ENCODE results near the gene TMSB4X.

Gene TMSB4X

DNA sequence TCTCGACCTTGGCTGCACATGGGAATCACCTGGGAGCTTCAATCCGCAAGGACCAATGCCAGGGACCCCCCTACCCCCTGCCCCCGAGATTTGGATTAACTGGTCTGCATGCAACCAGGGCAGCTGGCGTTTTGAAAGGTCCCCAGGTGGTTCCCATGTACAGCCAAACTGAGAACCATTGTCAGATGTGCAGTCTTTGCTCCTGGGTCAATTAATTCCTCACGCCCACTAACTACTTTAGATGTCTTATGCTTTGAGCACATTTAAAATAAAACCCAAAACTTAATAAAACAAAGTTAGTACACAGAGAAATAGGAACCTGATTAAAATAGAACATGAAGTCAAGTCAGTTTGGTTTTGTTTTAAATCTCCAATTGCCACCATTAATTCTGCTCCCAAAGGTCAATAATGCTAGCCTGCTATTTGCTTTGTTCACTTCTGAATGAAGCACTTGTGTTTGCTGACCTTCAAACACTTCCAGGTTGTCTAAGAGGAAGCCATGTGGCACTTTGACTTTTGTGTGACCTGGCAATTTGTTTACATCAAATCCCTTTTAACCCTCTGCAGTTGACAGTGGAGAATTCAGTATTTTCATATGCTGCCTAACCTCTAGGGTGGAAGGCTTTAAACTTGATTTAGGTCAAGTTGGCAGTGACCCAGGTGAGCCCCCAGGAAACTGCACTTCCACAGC is 27.2 kb upstream of the TMSB4X start:
- Histone ChIP-seq H3K4me3 (ENCODE audit: low read length) (no peak overlapping the region), H3K36me3 (ENCODE audit: control insufficient read depth, insufficient read depth, low read length) (no peaks in the 10 kb centered on the region), H3K9ac (ENCODE audit: low read length) (no peak overlapping the region), H3K4me1 (ENCODE audit: control insufficient read depth, insufficient read depth, low read length) (no peaks in the 10 kb centered on the region), H3K27me3 (ENCODE audit: control insufficient read depth, insufficient read depth, low read length) (no peaks in the 10 kb centered on the region), H3K27ac (ENCODE audit: low read depth, low read length) (no peak overlapping the region)

DNA sequence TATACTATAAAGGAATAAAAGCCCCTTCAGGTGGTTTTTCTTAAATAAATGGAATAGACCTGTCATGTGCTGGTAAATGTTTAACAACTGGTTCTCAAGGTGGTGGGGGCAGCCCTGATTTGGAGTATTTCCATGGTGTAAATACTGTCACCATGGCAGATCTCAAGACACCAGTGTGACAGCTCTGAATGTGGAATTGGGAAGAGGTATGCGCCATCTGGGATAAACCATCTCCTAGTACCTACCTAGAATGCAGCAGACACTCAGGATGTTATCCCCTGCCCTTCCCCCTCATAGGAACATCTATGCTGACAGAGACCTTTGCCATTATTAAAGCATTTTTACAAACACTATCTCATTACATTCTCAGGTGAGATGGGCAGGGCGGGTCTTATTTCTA is 26.4 kb upstream of the TMSB4X start:
- Histone ChIP-seq H3K4me1 (ENCODE audit: control insufficient read depth, insufficient read depth, low read length) (no peaks in the 10 kb centered on the region), H3K27ac (ENCODE audit: low read depth, low read length) (no peak overlapping the region), H3K36me3 (ENCODE audit: control insufficient read depth, insufficient read depth, low read length) (no peaks in the 10 kb centered on the region)

DNA sequence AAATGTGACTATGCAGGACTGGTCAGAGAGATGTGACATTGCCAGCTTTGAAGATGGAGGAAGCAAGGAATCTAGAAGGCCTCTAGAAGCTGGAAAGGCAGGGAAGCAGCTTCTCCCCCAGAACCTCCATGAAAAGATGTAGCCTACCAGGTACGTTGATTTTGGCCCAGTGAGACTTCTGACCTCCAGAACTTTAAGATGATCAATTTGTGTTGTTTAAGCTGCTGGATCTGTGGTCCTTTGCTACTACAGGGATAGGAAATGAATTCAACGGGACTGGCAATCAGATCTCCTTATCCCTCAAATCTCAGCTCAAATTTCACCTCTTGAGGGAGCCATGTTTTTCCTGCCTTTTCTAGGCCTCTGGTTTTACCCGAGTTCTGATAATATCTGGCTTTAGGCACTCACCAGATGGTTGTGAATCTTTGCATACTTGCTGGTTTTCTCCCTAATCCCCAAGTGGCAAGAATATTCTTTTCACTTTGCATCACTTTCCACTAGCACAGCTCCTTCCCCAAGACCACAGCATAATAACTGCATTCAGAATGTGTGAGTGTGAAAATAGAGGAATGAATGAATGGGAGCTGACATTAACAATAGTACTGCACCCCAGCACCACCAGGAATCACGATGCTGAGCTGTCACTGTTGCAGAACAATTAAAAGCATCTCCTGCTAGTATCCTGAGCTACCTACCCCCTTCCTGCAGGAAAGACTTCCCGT is 25.5 kb upstream of the TMSB4X start:
- Histone ChIP-seq H3K4me3 (ENCODE audit: low read length) (no peak overlapping the region), H3K27me3 (ENCODE audit: control insufficient read depth, insufficient read depth, low read length) (no peaks in the 10 kb centered on the region), H3K27ac (ENCODE audit: low read depth, low read length) (peak overlapping the region; percentile 47), H3K9ac (ENCODE audit: low read length) (no peak overlapping the region), H3K4me1 (ENCODE audit: control insufficient read depth, insufficient read depth, low read length) (no peaks in the 10 kb centered on the region), H3K36me3 (ENCODE audit: control insufficient read depth, insufficient read depth, low read length) (no peaks in the 10 kb centered on the region)

More for the DNA sequence above, 26.4 kb upstream of the TMSB4X start:
- Histone ChIP-seq H3K4me3 (ENCODE audit: low read length) (no peak overlapping the region), H3K27me3 (ENCODE audit: control insufficient read depth, insufficient read depth, low read length) (no peaks in the 10 kb centered on the region), H3K9ac (ENCODE audit: low read length) (no peak overlapping the region)

DNA sequence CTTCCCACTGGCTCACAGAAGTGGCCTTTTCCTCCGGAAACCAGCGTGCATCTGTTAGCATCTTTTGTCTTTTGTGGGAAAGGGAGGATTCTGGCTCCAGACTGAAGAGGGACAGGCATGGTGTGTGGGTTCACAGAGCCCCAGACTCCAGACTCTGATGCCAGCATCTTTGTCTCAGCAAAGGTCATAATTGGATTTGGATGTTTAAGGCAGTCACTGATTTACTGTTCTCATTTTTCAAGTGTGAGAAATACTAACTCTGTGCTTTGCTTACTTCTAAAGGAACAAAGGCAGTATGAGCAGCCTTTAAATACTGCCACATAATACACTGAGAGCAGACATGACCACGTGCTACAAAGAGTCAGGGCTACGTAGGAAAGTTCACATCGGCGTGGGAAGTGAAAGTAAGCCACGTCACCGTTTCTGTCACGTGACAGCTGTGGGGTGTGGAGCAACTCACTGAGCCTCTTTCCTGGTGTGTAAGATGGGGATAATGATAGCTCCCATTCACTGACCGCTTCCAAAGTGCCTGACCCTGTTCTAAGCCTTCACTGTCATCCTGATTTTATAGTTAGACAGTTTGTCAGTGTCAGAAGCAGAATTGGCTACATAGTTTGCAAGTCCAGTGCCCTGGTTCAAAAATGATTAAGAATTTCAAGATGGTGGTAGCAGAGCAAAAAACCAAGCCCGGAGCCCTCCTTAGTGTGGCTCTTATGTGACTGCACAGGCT is 24.8 kb upstream of the TMSB4X start:
- Histone ChIP-seq H3K4me3 (ENCODE audit: low read length) (peak overlapping the region; percentile 9), H3K27me3 (ENCODE audit: control insufficient read depth, insufficient read depth, low read length) (no peaks in the 10 kb centered on the region), H3K4me1 (ENCODE audit: control insufficient read depth, insufficient read depth, low read length) (no peaks in the 10 kb centered on the region), H3K27ac (ENCODE audit: low read depth, low read length) (peak overlapping the region; percentile 47), H3K9ac (ENCODE audit: low read length) (no peak overlapping the region), H3K36me3 (ENCODE audit: control insufficient read depth, insufficient read depth, low read length) (no peaks in the 10 kb centered on the region)

DNA sequence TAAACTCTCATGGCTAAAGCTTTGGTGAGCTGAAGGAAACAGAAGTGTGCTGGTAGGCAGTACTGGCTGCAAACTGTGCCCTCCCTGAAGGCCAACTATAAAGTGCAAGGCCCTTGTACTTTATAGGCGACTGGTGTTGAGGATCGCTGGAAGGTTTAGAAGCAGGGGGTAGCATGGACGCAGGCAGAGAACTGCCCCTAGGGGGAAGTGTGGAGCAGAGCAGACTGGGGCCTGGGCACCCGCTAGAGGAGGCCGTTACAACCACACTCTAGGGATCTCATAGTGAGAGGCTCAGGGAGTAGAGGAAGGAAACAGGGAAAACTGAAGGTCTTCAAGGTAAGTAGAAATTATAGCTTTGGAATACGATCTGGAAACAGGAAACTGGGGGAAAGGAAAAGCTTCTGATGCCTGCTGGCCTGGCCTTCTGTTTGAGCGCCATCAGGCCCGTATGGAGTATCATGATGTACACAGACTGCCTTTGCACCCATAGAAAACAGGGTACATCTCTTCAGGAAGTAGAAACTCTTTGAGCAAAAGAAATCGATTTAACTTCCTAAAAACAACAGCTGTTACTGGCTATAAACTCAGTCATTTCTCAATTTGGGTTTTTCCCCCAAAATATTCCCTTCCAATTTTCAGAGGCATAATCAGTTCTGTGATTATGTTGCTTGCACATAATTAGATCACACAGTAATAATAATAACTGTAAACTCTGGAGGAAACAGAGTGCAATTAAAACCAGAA is 23.9 kb upstream of the TMSB4X start:
- Histone ChIP-seq H3K36me3 (ENCODE audit: control insufficient read depth, insufficient read depth, low read length) (no peaks in the 10 kb centered on the region), H3K4me1 (ENCODE audit: control insufficient read depth, insufficient read depth, low read length) (no peaks in the 10 kb centered on the region), H3K9ac (ENCODE audit: low read length) (no peak overlapping the region), H3K4me3 (ENCODE audit: low read length) (no peak overlapping the region), H3K27me3 (ENCODE audit: control insufficient read depth, insufficient read depth, low read length) (no peaks in the 10 kb centered on the region), H3K27ac (ENCODE audit: low read depth, low read length) (no peak overlapping the region)

DNA sequence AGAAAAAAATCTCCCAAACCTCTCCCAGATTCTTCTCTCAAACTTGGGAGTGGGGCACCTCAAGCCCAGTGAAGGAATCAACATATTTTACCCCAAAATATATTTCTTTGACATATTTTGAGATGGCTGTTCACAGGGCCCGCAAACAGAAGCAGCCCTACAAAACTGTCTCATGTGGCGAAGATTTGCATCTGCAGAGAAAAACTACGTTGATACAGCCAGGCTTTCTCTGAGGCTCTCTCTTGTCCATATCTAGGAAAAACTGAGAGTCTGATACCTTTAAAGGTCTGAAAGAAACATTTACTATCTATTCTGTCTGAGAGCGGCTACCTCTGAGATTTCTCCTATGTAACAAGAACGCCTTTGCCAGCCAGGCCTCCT is 23.3 kb upstream of the TMSB4X start:
- H3K27me3 ChIP-seq (ENCODE audit: control insufficient read depth, insufficient read depth, low read length): no peaks in the 10 kb centered on the region
- no peak overlapping the region for H3K9ac ChIP-seq (ENCODE audit: low read length)
- H3K4me3 ChIP-seq (ENCODE audit: low read length): no peak overlapping the region
- no peak overlapping the region for H3K27ac ChIP-seq (ENCODE audit: low read depth, low read length)
- no peaks in the 10 kb centered on the region for H3K4me1 ChIP-seq (ENCODE audit: control insufficient read depth, insufficient read depth, low read length)
- H3K36me3 ChIP-seq (ENCODE audit: control insufficient read depth, insufficient read depth, low read length): no peaks in the 10 kb centered on the region

DNA sequence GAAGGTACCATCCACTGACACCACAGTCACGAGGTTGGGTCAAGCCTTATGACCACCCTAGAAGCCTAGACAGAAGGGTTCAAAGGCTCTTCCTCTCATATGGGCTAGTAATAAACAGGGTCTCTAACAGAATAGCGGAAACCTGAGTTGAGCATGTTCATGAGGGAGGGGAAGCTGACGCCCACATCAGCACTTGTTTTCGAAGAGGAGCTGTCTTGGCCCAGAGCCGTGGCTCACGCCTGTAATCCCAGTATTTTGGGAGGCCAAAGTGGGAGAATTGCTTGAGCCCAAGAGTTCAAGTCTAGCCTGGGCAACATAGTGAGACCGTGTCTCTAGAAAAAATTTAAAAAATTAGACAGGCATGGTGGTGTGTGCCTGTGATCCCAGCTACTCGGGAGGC is 21.5 kb upstream of the TMSB4X start:
- H3K36me3 ChIP-seq (ENCODE audit: control insufficient read depth, insufficient read depth, low read length): no peaks in the 10 kb centered on the region
- H3K27me3 ChIP-seq (ENCODE audit: control insufficient read depth, insufficient read depth, low read length): no peaks in the 10 kb centered on the region
- no peak overlapping the region for H3K4me3 ChIP-seq (ENCODE audit: low read length)
- no peaks in the 10 kb centered on the region for H3K4me1 ChIP-seq (ENCODE audit: control insufficient read depth, insufficient read depth, low read length)
- H3K27ac ChIP-seq (ENCODE audit: low read depth, low read length): no peak overlapping the region
- no peak overlapping the region for H3K9ac ChIP-seq (ENCODE audit: low read length)

DNA sequence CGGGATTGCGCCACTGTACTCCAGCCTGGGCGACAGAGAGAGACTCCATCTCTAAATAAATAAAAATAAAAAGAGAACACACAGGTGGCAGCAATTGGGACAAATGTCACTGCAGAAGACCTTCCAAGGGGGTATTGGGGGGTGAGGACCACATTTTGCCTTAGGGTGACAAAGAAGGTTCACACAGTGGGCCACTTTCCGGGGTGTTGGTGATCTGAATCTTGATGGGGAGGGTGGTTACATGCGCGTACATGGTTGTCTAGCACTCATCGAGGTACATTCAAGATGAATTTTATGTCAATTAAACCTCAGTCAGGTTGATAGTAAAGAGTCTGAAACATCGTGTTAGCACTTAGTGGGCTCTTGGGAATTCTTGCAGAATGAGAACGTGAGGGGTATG is 20.5 kb upstream of the TMSB4X start:
- no peak overlapping the region for H3K9ac ChIP-seq (ENCODE audit: low read length)
- H3K36me3 ChIP-seq (ENCODE audit: control insufficient read depth, insufficient read depth, low read length): no peaks in the 10 kb centered on the region
- H3K27ac ChIP-seq (ENCODE audit: low read depth, low read length): no peak overlapping the region
- no peaks in the 10 kb centered on the region for H3K27me3 ChIP-seq (ENCODE audit: control insufficient read depth, insufficient read depth, low read length)
- H3K4me3 ChIP-seq (ENCODE audit: low read length): no peak overlapping the region
- H3K4me1 ChIP-seq (ENCODE audit: control insufficient read depth, insufficient read depth, low read length): no peaks in the 10 kb centered on the region

DNA sequence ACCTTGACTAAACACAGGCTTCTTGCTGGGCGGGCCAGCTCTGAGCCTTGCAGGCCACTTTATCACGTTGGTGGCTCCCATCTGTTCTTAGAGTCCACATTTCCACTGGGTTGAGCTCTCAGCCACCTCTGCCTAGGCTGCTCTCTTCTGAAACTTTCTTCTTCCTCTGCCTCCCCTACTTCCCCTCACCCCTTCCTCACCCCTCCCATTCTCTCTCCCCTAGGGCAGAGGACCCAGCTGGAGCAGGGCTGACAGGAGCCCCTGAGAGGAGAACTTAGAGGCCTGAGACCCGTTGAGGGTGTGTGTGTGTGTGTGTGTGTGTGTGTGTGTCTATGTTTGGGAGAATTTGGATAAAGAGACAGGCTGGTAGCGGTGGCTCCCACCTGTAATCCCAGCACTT is 19.9 kb upstream of the TMSB4X start:
- Histone ChIP-seq H3K36me3 (ENCODE audit: control insufficient read depth, insufficient read depth, low read length) (no peaks in the 10 kb centered on the region), H3K27ac (ENCODE audit: low read depth, low read length) (no peak overlapping the region), H3K4me3 (ENCODE audit: low read length) (no peak overlapping the region), H3K27me3 (ENCODE audit: control insufficient read depth, insufficient read depth, low read length) (no peaks in the 10 kb centered on the region), H3K9ac (ENCODE audit: low read length) (no peak overlapping the region), H3K4me1 (ENCODE audit: control insufficient read depth, insufficient read depth, low read length) (no peaks in the 10 kb centered on the region)

DNA sequence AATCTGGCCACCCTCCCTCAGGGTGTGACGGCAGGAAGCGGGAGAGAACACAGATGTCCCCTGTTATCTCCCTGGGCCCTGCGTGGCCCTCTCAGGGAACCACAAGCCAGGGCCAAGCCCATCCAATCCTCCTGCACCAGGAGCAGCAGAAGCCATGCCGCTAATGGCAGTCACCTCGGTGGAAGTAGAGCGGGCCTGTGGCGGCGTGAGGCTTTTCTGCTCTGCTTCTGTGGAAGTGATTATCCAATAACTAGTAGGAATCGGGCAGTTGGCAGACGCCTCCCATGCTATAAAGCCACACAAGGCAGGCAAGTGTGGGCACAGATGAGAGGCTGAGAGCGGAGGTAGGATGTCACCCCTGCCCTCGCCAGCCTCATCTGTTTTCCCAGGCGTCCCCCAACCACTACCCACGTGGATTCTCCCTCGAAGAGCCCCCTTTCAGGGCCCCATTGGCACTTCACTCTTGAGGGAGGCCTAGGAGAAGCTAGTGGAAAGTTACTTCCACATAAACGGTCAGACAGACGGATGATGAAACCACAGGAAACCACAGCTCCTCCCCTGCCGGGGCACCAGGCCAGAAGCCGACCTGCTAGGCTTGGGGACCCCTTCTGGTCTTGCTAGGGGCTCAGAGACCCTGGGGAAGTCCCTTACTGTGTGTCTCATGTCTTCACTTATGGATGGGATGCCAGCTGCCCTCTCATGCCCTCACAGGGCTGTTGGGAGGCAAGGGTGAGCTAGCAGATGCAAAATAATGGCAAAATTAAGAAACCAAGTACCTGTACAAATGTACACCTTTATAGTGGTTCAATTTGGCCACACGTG is 18.8 kb upstream of the TMSB4X start:
- Histone ChIP-seq H3K9ac (ENCODE audit: low read length) (peak overlapping the region; percentile 27), H3K27me3 (ENCODE audit: control insufficient read depth, insufficient read depth, low read length) (no peaks in the 10 kb centered on the region), H3K4me3 (ENCODE audit: low read length) (peak overlapping the region; percentile 38), H3K4me1 (ENCODE audit: control insufficient read depth, insufficient read depth, low read length) (no peaks in the 10 kb centered on the region), H3K27ac (ENCODE audit: low read depth, low read length) (peak overlapping the region; percentile 38), H3K36me3 (ENCODE audit: control insufficient read depth, insufficient read depth, low read length) (no peaks in the 10 kb centered on the region)

DNA sequence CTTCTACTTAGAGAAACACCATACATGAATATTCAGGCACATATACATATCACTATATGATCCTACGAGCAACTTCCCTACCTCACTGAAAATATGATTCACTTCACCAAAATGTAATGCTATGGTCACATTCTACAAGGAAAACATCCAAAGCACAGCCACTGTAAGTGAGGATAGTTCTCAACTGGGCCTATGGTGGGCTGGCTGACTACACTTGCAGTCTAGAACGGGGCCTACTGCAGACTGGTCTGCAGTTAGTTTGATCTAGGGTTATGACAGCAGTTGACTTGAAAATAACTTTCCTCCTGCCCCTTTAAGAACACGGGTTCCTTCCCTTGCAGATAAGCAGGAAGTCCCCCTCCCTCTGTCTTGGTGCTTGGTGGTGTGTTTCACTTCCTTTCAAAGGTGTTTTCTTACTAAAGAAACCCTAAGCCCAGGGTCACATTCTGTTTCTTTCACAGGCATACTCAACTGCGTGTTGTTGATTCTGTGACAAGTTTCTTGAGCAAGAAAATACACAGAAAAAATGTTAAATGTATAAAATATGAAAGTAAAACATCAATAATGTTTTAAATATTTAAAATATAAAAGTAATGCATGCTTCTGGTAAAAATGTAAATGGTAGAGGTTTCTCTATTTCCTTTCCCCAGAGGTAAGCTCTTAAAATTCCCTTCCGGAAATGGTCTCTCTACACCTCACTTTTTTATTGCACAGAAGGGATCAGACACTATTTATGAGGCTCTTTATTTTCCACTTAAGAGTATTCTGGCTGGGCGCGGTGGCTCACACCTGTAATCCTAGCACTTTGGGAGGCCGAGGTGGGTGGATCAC is 18.0 kb upstream of the TMSB4X start:
- Histone ChIP-seq H3K4me3 (ENCODE audit: low read length) (no peak overlapping the region), H3K27ac (ENCODE audit: low read depth, low read length) (no peak overlapping the region), H3K4me1 (ENCODE audit: control insufficient read depth, insufficient read depth, low read length) (no peaks in the 10 kb centered on the region), H3K36me3 (ENCODE audit: control insufficient read depth, insufficient read depth, low read length) (no peaks in the 10 kb centered on the region), H3K27me3 (ENCODE audit: control insufficient read depth, insufficient read depth, low read length) (no peaks in the 10 kb centered on the region), H3K9ac (ENCODE audit: low read length) (no peak overlapping the region)

Measured in rectal smooth muscle tissue (tissue), 1 donor.